ENCODE data around the gene ANXA8L1. TPM values are rescaled to one million over a fixed set of nuclear protein-coding genes. Genes with fewer than 3 reads are reported as not detected.
"Not testable (repeated sequence)": the region's sequence is repeated elsewhere in the genome, so short reads cannot be mapped to it uniquely, and the experiment has no call there.

ANXA8L1 gene, protein sequence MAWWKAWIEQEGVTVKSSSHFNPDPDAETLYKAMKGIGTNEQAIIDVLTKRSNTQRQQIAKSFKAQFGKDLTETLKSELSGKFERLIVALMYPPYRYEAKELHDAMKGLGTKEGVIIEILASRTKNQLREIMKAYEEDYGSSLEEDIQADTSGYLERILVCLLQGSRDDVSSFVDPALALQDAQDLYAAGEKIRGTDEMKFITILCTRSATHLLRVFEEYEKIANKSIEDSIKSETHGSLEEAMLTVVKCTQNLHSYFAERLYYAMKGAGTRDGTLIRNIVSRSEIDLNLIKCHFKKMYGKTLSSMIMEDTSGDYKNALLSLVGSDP
- total RNA-seq: not detected
- polyA plus RNA-seq (ENCODE audit: insufficient read depth, low read depth, low replicate concordance): not detected
- long read RNA-seq, donor 1: 0 reads
- long read RNA-seq, donor 2: 0 reads
- long read RNA-seq, donor 3: 0 reads
- long read RNA-seq, donor 4: 0 reads
- long read RNA-seq, donor 5: 0 reads
- long read RNA-seq, donor 6: 0 reads
- long read RNA-seq, donor 7: 0 reads
- long read RNA-seq, donor 8: 0 reads
- long read RNA-seq, donor 9: 0 reads
- long read RNA-seq, donor 10: 0 reads

DNA sequence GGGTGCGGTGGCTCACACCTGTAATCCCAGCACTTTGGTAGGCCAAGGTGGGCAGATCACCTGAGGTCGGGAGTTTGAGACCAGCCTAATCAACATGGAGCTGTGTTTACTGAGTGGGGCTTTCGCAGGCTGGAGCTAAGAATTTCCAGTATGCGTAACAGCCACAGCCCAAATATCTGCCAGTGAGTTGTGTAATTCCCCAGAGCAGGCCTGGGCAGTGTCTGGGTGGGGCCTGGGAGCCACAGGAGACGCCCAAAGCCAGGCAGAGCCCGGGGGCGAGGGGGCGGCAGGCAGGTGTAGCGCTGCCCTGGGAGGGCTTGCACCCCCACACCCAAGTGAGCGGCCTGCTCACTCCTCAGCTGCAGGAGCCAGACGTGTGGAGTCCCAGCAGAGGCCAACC, at the start of gene ANXA8L1:
Gene ANXA8L1 (plus strand): TSS at position 371 of the 400 bp plus-strand sequence. CDS start 76 bp downstream, outside the sequence.
- H3K27ac ChIP-seq (ENCODE audit: low read depth in 2 of 2, low read length in 2 of 2); H3K36me3 ChIP-seq (ENCODE audit: control insufficient read depth in 2 of 3, insufficient read depth in 3 of 3, low read length in 3 of 3); H3K27me3 ChIP-seq (ENCODE audit: control insufficient read depth, insufficient read depth, low read length); DNase-seq; FAIRE-seq; H3K4me1 ChIP-seq (ENCODE audit: control insufficient read depth in 2 of 3, insufficient read depth in 2 of 3, low read depth in 1 of 3, low read length in 3 of 3); intact Hi-C loops (cut with DNase I); H3K9me3 ChIP-seq (ENCODE audit: control insufficient read depth in 2 of 3, insufficient read depth in 1 of 3, low read length in 3 of 3); H3K4me3 ChIP-seq (ENCODE audit: low read length in 3 of 3); H3K9ac ChIP-seq (ENCODE audit: low read length in 3 of 3): not testable (repeated sequence)

DNA sequence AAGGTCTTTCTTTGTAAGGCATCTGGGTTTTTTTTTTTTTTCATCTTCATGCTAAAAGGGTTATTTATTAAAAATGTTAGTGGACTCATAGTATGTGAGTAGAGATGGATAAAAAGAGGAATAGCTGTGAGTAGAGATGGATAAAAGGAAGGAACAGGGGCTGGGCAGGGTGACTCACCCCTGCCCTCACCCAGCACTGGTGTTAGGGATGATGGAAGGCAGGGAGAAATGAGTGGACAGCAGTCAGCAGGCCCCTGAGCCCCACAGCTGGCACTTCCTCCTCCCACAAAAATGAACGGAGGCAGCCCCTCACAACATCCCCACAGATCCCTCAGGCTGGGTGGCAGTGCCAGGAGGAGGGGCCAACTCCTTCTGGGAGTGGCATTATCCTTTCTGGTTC, 49.5 kb upstream of the ANXA8L1 start:
- TF ChIP-seq, protein P1, sequence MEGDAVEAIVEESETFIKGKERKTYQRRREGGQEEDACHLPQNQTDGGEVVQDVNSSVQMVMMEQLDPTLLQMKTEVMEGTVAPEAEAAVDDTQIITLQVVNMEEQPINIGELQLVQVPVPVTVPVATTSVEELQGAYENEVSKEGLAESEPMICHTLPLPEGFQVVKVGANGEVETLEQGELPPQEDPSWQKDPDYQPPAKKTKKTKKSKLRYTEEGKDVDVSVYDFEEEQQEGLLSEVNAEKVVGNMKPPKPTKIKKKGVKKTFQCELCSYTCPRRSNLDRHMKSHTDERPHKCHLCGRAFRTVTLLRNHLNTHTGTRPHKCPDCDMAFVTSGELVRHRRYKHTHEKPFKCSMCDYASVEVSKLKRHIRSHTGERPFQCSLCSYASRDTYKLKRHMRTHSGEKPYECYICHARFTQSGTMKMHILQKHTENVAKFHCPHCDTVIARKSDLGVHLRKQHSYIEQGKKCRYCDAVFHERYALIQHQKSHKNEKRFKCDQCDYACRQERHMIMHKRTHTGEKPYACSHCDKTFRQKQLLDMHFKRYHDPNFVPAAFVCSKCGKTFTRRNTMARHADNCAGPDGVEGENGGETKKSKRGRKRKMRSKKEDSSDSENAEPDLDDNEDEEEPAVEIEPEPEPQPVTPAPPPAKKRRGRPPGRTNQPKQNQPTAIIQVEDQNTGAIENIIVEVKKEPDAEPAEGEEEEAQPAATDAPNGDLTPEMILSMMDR (IDR thresholded peaks at IDR 0.05; ENCODE audit: borderline replicate concordance, extremely low read depth, insufficient read depth): no peak
- H3K36me3 ChIP-seq (ENCODE audit: control insufficient read depth in 2 of 3, insufficient read depth in 3 of 3, low read length in 3 of 3): no peaks in the 10 kb centered on the region
- no peak overlapping the region for H3K9ac ChIP-seq (ENCODE audit: low read length in 3 of 3)
- intact Hi-C loops (cut with DNase I): no loop called here
- no peaks in the 10 kb centered on the region for H3K4me1 ChIP-seq (ENCODE audit: control insufficient read depth in 2 of 3, insufficient read depth in 2 of 3, low read depth in 1 of 3, low read length in 3 of 3)
- no peak for DNase-seq
- no peak for FAIRE-seq
- H3K27me3 ChIP-seq (ENCODE audit: control insufficient read depth, insufficient read depth, low read length): no peaks in the 10 kb centered on the region
- no peaks in the 10 kb centered on the region for H3K9me3 ChIP-seq (ENCODE audit: control insufficient read depth in 2 of 3, insufficient read depth in 1 of 3, low read length in 3 of 3)
- no peak overlapping the region for H3K27ac ChIP-seq (ENCODE audit: low read depth in 2 of 2, low read length in 2 of 2)
- H3K4me3 ChIP-seq (ENCODE audit: low read length in 3 of 3): no peak overlapping the region

DNA sequence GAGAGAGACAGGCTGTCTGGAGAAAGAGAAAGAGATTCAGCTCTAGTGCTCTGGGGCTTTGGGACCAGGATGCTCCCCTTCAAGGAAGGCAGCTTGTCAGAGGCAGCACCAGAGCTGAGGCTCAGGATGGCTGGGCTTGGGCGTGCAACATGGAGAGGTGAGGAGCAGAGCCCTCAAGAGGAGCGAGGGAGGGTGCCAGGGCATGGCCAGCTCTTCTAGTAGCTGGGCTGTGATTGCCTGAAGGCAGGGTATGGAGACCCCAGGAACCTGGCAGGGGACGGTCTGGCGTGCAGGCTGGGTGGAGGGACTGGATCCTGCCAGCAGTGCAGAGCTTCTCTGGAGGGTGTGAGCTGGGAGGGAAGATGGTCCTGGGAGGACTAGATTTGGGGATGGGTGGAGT, 48.6 kb upstream of the ANXA8L1 start:
- no peaks in the 10 kb centered on the region for H3K9me3 ChIP-seq (ENCODE audit: control insufficient read depth in 2 of 3, insufficient read depth in 1 of 3, low read length in 3 of 3)
- TF ChIP-seq, protein P1 (IDR thresholded peaks at IDR 0.05; ENCODE audit: borderline replicate concordance, extremely low read depth, insufficient read depth): no peak
- H3K36me3 ChIP-seq (ENCODE audit: control insufficient read depth in 2 of 3, insufficient read depth in 3 of 3, low read length in 3 of 3): no peaks in the 10 kb centered on the region
- FAIRE-seq (no peak), DNase-seq (peak in 1 of 5 donors; percentile 66)
- no peaks in the 10 kb centered on the region for H3K4me1 ChIP-seq (ENCODE audit: control insufficient read depth in 2 of 3, insufficient read depth in 2 of 3, low read depth in 1 of 3, low read length in 3 of 3)
- H3K4me3 ChIP-seq (ENCODE audit: low read length in 3 of 3): no peak overlapping the region
- H3K27ac ChIP-seq (ENCODE audit: low read depth in 2 of 2, low read length in 2 of 2): no peak overlapping the region
- intact Hi-C loops (cut with DNase I): no loop called here
- H3K27me3 ChIP-seq (ENCODE audit: control insufficient read depth, insufficient read depth, low read length): no peaks in the 10 kb centered on the region
- no peak overlapping the region for H3K9ac ChIP-seq (ENCODE audit: low read length in 3 of 3)

DNA sequence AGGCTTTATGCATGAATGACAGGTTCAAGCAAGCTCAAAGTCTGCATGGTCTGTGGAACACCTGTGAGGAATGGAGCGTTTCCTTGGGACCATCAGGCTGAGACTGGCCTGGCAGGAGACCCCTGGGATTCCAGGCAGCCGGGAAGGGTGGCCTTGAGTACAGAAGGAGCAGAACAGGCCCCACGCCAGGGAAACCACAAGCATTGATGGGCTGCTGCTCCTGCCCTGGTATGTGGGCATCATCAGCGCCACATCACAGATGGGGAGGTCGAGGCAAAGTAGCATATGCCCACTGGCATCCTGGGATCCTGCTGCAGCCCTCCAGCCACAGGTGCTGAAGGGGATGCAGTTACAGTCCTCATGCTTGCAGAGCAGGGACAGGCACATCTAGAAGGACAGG, 47.9 kb upstream of the ANXA8L1 start:
- Histone ChIP-seq H3K9me3 (ENCODE audit: control insufficient read depth in 2 of 3, insufficient read depth in 1 of 3, low read length in 3 of 3) (no peaks in the 10 kb centered on the region), H3K27me3 (ENCODE audit: control insufficient read depth, insufficient read depth, low read length) (no peaks in the 10 kb centered on the region), H3K4me1 (ENCODE audit: control insufficient read depth in 2 of 3, insufficient read depth in 2 of 3, low read depth in 1 of 3, low read length in 3 of 3) (no peaks in the 10 kb centered on the region), H3K9ac (ENCODE audit: low read length in 3 of 3) (no peak overlapping the region), H3K4me3 (ENCODE audit: low read length in 3 of 3) (no peak overlapping the region), H3K27ac (ENCODE audit: low read depth in 2 of 2, low read length in 2 of 2) (no peak overlapping the region), H3K36me3 (ENCODE audit: control insufficient read depth in 2 of 3, insufficient read depth in 3 of 3, low read length in 3 of 3) (no peaks in the 10 kb centered on the region)
- DNase-seq: no peak
- TF ChIP-seq, protein P1 (IDR thresholded peaks at IDR 0.05; ENCODE audit: borderline replicate concordance, extremely low read depth, insufficient read depth): no peak
- FAIRE-seq: no peak
- intact Hi-C loops (cut with DNase I): no loop called here

All from kidney (tissue), 22 donors.